ENCODE measurements around the gene GRK1. TPM values are rescaled to one million over a fixed set of nuclear protein-coding genes. Genes with fewer than 3 reads are reported as not detected.

Gene GRK1
- polyA plus RNA-seq, 5 donors, result 0.99 to 3.0 (median 1.5) TPM

- no peak for DNase-seq
Measured at GRCh38 chr13:113728571-113729054, 61.6 kb downstream of the GRK1 start.

DNA sequence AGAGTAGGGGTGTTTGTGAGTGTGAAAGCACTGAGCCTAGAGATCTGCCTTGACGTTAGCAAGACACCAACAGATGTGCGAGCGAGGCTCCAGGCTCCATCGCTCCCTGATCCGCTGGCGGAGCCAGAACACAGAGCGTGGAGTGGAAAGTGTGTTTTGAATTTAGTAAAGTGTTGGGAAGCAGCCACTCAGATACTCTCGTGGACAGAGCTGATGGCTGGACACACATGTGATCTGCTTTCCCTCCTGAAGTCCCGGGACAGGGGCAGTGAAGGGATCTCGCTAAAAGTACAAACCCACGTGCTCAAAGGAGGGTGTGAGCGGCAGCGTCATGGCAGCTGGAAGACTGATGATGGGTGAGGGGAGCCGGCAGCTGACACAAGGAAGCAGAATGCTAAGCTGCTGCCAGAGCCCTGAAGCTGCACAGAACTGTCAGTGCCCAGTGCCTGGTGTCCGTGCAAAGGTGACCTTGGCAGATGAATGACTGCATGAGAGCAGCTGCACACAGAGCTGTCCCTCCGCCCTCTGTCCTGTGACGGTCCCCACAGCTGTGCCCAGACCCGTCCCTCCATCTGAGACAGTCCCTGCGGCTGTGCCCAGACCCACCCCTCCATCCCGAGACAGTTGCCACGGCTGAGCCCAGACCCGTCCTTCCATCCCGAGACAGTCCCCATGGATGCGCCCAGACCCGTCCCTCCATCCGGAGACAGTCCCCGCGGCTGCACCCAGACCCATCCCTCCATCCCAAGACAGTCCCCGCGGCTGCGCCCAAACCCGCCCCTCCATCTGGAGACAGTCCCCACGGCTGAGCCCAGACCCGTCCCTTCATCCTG, 62.4 kb downstream of the GRK1 start:
- no peak for DNase-seq

DNA sequence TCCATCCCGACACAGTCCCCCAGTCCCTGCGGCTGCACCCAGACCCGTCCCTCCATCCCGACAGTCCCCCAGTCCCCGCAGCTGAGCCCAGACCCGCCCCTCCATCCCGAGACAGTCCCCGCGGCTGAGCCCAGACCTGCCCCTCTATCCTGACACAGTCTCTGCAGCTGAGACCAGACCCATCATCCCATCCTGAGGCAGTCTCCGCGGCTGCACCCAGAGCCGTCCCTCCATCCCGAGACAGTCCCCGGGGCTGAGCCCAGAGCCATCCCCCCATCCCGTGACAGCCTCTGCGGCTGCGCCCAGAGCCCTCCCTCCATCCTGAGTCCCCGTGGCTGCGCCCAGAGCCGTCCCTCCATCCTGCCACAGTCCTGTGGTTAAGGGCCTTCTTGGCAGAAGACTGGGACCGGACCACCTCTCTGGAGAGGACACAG, 63.3 kb downstream of the GRK1 start:
- DNase-seq, result no peak

DNA sequence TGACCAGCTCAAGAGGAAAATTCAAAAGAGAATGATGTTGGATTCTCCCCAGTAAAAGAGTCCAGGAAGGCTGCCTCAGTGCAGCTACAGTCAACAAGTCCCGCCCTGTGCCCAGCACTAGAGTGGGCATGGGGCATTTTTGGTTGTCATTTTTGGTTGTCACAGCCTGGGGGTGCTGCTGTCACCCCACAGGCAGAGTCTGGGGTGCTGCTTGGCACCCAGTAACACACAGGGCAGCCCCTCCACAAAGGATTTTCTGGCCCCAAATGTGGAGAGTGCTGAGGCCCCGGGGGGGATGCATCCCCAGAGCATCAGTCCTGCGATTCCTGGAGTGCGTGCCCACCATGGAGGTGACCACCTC, 63.8 kb downstream of the GRK1 start:
- no peak for DNase-seq

- DNase-seq, result no peak
Measured at GRCh38 chr13:113731192-113732175, 64.5 kb downstream of the GRK1 start.

GRCh38 chr13:113732176-113732960, 65.3 kb downstream of the GRK1 start:
- DNase-seq, result no peak

DNA sequence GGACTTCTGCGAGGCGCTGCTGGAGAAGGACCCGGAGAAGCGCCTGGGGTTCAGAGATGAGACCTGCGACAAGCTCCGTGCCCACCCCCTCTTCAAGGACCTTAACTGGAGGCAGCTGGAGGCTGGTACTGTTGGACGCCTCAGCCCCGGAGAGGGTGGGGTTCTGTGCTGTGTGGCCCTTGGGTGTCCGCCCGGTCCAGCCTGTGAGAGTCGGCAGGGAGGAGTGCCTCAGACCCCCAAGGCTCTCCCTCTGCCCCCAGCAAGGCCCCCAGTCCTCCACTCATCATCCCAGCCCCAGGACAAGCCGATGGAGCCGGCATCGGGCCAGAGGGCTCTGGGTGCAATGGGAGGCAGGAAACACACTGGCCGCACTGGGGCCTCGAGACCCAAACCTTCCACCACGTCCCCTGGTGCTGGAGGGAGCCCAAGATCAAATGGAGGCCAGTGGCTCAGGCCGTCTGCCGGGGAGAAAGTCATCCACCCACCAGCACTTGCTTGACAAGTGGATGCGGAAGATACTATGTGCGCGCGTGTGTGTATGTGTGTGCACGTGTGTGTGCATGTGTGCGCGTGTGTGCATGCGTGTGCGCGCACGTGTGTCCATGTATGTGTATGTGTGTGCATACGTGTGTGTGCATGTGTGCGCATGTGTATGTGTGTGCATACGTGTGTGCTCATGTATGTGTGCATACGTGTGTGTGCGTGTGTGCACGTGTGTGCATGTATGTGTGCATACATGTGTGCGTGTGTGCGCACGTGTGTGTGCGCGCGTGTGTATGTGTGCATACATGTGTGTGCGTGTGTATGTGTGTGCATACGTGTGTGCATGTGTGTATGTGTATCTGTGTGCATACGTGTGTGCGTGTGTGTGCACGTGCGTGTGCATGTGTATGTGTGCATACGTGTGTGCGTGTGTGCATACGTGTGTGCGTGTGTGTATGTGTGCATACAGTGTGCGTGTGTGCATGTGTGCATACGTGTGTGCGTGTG, 66.2 kb downstream of the GRK1 start:
- DNase-seq, result no peak

DNA sequence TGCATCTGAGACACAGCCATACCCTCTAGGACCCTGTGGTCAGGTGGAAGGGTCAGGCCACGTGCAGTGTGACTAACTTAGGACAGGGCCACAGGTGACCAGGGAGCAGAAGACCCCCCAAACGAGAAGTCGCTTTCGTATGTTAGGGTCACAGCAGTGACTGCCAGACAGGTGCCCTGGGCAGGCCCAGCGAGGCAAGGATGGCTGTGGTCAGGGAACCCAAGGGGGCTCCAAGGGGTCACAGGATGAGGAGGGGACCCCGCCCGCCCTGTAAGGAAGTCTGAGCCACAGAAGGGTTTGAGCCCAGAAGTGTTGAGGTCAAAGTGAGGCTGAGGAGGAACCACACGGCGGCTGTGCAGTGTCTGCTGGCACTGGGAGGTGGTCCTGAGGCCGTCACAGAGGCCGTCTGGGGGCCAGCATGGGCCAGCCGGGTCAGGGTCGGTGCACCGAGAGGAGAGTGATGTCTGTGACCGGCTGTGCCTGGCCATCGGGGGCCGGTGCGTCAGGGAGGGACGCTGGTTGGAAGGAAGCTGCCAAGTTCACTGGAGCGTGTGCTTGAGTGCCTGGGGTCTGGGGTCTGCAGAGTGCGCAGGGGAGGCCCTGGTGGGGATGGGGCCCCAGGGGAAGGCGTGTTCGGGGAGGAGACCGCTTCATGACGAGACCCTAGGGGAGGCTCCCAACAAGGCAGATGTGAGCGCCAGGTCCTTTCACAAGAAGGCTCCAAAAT, 67.2 kb downstream of the GRK1 start:
- no peak for DNase-seq

- DNase-seq, result no peak
Measured at GRCh38 chr13:113734826-113735125, 67.8 kb downstream of the GRK1 start.

GRCh38 chr13:113735194-113735593, 68.2 kb downstream of the GRK1 start:
- no peak for DNase-seq

GRCh38 chr13:113735750-113736149, 68.7 kb downstream of the GRK1 start:
- DNase-seq, result no peak

GRCh38 chr13:113736258-113736731, 69.3 kb downstream of the GRK1 start:
- no peak for DNase-seq

DNA sequence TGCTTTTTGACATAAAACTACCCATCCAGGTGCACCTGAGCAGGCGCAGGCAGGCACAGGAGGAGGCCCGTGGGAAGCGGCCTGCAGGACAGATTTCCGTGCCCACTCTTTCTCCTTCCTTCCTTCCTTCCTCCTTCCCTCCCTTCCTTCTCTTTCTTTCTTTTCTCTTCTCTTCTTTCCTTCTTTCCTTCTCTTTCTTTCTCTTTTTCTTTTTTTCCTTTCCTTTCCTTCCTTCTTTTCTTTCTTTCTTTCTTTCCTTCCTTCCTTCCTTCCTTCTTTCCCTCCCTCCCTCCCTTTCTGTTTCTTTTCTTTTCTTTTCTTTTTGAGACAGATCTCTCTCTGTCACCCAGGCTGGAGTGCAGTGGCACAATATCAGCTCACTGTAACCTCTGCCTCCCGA, 70.8 kb downstream of the GRK1 start:
- DNase-seq, result no peak

DNA sequence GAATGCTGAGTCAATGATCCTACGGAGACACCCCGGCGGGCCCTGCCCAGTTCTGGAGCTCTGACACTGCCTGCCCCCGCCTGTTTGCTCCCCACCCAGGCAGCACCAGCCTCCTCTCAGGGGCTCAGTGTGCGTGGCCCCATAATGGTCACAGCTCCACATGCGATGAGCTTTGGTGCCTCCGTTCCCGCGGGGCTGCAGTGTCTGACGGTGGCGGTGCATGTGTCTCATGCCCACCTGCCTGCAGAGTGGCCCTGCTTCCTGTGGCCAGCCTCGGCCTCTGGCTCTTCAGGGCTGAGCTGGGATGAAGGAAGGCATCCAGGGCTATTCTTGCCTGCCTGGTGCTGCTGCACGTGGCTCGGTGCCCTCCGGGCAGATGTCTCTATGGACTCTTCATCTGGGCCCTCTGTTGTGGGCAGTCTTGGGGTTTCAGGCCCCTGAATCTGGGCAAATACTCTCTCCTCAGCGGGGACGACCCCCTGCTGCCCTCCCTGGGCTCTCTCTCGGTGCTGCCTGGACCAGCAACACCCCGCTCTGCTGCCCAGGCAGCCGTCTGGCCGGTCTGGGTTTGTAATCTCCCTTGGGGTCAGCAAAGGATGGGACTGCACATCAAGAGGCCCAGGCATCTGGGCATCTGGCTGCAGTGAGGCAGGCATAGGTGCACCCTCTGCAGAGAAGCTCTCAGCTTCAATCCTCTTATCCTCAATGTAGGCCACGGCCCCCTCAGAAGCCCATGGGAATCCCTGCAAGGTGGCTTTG, 72.7 kb downstream of the GRK1 start:
- no peak for DNase-seq

- DNase-seq, result no peak
Measured at GRCh38 chr13:113740286-113740556, 73.2 kb downstream of the GRK1 start.

GRCh38 chr13:113740661-113741060, 73.6 kb downstream of the GRK1 start:
- DNase-seq, result no peak

DNA sequence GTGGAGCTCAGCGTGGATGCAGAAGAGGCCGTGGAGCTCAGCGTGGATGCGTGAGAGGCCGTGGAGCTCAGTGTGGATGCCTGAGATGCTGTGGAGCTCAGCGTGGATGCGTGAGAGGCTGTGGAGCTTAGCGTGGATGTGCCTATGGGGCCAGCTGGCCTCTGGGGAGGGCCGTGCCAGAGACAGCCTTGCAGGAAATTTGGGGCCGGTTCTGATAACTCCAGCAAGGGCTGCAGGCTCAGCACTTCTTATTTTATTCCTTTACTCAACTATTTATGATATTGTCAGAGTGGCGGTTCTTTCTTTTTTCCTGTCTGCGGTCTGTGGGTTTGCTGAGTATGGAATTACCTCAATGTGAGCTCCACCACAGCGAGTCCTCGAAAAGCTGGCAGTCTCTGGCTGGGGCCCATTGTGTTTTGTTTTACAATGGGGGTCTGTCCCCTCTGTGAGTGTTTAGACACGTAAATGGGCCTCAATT, 74.2 kb downstream of the GRK1 start:
- no peak for DNase-seq

GRCh38 chr13:113742000-113742441, 75.0 kb downstream of the GRK1 start:
- no peak for DNase-seq

Measured in right lung (tissue), 5 donors.